GM11168 (cell line): ENCODE data around the gene FANCF.
"Not testable (repeated sequence)": the region's sequence is repeated elsewhere in the genome, so short reads cannot be mapped to it uniquely, and the experiment has no call there.

Experiments used
- in situ Hi-C: fragments of 300-500 bp; cut with MboI; formaldehyde crosslinking; loops from one replicate; pipeline ENCODE4 v1.12.0; 2022; ENCODE audit warnings: low sequenced_read_pairs; ENCODE audit not compliant: unreplicated experiment

FANCF gene, protein sequence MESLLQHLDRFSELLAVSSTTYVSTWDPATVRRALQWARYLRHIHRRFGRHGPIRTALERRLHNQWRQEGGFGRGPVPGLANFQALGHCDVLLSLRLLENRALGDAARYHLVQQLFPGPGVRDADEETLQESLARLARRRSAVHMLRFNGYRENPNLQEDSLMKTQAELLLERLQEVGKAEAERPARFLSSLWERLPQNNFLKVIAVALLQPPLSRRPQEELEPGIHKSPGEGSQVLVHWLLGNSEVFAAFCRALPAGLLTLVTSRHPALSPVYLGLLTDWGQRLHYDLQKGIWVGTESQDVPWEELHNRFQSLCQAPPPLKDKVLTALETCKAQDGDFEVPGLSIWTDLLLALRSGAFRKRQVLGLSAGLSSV

DNA sequence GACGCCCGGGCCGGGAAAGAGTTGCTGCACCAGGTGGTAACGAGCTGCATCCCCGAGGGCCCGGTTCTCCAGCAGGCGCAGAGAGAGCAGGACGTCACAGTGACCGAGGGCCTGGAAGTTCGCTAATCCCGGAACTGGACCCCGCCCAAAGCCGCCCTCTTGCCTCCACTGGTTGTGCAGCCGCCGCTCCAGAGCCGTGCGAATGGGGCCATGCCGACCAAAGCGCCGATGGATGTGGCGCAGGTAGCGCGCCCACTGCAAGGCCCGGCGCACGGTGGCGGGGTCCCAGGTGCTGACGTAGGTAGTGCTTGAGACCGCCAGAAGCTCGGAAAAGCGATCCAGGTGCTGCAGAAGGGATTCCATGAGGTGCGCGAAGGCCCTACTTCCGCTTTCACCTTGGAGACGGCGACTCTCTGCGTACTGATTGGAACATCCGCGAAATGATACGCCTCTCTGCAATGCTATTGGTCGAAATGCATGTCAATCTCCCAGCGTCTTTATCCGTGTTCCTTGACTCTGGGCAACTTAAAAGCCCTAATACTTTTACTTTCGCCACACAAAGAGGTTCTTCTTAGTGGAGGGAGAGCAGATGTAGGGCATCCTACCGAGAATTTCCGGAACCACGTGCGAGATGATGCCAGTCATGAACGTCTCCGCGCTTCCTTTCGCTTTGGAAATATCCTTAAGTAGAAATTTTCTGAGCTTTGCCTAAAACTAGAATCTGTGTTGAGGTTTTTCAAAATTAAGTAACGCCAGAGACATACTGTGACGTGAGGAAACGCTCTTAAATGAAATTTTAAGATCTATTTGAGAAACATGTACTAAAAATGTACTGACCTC lies at the start of gene FANCF:
FANCF (minus strand) TSS at position 376 of the 840 bp plus-strand sequence; CDS start at position 363, 13 bp downstream.
- in situ Hi-C loops = no loop called here

DNA sequence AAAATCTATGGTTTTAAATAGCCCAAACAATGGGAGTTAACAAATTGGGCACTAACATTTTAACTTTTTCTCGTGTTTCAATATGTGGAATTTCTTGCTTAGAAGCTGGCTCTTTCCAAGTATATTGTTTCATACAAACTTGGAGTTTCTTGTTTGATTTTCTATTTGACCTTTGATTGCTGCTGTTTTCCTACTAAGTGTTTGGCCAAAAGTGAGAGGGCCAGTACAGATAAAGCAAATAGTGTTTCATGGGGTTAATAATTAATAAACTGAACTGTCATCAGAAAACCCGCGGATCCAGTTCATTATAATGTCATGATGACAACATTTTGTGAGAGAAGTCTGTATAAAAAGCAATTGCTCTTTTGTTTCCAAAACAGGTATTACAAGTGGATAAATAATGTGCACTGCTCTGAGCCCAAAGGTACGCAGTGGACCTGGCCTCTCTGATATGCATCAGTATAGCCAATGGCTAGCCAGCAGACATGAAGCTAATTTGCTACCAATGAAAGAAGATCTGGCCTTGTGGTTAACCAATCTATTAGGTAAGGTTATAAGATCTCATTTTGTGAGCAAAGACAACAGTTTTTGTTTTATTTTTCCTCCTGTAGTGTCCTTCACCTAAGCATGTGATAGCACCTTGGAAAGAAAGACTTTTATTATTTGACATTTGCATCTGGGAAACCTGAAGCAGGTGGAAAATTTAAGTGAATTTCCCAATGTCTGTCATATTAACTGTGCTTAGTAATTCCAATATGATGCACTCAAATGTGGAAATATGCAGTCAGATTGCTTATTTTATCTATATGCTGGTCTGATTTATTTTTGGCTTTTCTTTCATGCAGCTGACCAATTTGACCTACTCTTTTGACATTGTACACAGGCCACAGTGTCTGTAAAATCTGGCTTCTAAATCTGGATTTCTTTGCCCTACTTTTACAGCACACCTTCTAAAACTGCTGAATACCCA lies 49.1 kb upstream of the FANCF start:
- in situ Hi-C loops = no loop called here

DNA sequence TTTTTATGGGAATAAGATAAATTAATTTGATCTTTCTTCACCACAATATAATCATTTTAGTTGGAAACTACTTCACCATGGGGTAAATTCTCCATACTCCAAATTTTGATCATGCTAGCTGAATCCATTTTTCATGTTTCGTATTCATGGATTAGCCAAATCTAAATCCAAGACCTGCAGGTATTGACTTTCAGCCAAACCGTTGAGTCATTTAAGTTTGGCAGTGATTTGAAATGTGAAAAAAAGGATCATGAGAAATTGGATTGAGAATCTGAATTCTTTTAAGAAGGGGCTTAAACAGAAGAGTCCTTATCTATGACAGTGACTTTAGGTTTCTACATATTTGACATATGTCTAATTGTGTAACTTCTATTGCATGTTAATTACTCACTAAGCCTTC lies 46.1 kb upstream of the FANCF start:
- in situ Hi-C loops = no loop called here

DNA sequence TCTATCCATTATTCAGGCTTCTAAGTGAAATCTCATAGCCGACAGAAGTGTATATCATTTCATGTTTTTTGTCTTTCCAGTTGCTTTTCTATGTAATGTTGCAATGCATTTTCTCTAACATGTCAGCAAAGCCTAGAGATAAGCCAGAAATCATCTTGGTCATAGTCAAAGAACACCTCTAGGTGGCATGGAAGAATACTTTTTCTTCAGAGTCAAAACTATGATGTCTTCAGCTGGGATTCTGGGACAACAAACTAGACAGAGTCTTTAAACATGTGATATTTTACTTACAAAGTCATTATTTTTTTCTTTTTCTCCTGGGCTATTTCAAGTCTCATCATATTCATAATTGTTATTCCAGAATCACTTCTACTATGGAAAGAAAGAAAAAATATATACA lies 45.2 kb upstream of the FANCF start:
- in situ Hi-C loops = no loop called here

DNA sequence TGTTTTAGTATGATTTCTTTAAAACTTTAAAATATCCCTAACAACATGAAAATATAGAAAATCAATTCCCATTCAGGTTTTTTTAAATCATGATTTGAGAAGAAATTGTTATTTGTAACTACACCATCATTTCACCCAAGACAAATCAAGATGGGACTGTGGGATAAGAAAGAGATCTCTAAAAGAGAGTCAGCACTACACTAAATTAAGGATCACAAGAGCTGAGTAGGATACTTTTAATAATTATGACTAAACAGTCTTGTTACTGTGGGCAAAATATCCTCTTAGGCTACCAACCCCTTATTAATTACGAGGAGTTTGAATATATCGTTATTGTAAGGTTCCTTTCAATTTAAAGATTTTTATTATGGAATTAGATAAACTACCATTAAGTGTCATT lies 43.7 kb upstream of the FANCF start:
- in situ Hi-C loops = no loop called here

DNA sequence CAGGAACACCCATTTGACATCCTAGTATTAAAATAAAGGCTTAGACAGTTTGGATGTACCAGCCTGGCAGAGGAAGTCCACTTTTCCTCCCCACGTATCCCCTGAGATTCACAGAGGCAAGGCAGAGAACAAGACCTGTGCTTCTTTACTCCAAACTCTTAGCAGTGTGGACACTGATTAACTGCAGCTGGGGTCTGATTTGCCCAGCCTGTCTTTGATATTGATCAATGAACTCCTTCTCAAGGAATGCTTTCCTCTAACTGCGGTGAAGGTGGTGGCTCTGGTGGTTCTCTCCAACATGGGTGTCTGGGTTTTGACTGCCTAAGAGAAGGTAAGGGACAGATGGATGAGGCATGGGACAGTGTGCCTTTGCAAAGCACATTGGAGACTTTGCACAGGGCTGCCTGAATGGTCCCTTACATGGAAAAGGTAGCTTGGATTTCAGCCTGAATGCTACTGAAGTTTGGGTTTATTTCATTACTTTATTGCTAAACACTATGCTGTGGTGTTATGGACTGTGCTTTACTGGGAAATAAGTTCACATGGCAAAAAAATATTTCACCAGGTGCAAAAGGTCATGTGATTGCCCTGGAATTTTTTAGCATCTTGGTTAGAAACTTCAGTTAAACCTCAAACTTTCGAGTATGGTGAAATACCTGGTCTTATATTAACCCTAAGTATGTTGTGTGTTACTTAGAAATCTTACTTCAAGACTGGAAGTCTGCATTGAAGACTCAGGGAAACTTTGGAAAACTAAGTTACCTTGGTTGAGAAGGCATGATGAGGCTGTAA lies 42.6 kb upstream of the FANCF start:
- in situ Hi-C loops = no loop called here

DNA sequence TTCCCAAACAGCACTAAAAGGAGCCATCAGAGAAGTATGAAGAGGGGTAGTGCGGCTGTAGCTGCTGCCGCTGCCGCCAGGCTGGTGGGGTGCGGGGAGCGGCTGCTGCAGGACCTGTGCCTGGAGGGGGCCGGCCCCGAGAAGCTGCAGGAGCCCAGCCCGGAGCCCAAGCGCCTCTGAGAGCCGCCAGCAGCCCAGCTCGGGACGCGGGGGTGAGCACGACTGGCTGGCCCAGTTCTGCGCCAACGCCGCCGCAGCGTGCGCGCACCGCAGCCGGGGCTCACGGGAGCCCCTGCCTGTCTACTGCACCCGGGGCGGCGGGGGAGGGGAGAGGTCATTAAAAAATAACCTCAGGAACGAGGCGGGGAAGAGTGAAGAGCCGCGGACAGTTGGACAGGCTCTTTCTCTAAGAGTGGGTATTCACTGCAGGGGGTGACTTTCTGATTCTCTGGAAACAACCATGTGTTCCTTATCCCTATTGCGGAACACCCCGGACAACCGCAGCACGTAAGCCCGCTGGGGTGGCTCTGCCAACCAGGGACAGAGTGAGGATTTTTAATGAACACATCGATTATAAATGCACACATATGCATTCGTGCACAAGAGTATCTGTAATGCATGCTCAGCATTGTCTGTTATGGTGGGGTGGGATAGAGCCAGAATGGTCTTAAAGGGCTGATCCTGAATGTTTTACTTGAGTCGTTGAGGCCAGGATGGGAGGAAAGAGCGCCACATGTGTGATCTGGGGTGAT lies 41.2 kb upstream of the FANCF start:
- in situ Hi-C loops = no loop called here

DNA sequence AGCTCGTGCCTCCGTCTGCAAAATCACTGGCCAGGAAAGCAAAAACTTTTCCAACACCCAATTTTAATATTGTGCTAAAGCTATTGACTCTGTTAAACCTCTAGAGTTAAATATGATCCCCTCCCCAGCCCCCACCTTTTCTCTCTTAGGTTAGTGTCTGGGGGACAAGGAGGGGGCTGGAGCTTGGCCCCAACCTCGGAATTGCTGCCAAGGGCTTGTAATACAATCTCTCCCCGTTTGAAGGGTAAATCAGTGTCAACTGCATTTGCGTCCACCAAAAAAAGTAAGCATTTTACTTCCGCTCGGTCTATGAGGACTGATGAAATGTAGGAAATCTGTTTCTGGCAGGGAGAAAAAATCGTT lies 40.7 kb upstream of the FANCF start, which contains the start of gene GAS2:
GAS2 (plus strand) TSS at position 287 of the 363 bp plus-strand sequence. CDS start 8,259 bp downstream, outside the sequence.
- in situ Hi-C loops = no loop called here

DNA sequence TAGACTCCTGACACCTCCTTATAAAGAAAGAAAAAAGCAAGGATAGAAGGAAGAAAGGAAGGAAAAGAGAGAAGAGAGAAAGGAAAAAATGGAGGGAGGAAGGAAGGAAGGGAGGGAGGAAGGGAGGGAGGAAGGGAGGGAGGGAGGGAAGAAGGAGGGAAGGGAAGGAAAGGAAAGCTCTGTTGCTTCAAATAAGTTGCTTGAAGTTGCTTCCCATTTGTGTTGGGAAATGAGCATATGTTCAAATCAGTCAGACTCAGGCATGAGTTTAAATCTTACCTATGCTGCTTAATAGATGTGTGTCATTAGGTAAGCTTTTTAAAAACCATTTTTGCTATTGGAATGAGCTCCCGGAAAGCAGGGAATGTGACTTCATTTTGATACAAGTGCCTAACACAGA lies 34.2 kb upstream of the FANCF start:
- in situ Hi-C loops = no loop called here

DNA sequence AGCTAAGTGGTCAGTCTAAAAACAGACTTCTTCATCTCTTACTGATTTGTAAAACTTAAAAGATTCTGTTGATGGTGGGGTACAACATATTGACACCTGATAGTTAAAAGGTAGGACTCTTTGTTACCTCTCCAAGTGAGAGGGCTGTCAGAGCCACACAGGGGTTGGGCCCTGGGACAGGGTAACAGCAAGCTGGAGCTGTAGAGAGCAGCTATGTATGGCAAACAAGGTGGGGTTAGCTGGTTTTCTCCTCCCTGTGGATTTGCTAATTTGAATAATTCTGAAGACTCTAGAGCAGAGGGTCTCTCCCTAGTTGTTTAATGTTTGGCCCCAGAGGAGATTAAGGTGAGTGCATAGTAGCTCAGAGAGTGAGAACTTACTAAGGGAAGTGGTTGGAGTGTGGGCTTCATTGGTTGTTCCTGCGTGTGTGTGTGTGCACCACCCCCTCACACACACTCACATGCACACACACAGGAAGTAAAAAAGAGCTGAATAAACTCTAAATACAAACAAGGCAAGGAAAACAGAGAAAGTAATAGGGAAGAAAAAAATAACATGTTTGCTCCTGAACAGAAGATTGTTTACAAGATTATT lies 31.6 kb upstream of the FANCF start:
- in situ Hi-C loops = no loop called here

DNA sequence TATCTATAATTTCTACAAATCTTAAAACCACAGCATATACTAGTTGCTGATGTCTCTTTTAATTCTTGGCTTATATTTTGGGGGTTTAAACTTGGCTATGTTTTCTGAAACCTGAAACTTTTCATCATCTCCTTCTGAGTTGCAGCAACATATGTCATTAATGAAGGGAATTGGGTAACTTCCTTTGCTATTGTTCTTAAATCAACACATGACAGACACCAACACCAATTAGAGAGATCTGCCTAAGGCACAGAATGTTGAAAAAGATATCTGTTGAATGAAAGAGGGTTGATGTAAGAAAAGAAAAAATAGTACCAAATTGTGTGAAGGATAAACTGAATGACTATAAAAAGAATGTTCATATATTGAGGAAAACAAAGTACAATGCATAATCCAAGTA lies 30.5 kb upstream of the FANCF start:
- in situ Hi-C loops = no loop called here

DNA sequence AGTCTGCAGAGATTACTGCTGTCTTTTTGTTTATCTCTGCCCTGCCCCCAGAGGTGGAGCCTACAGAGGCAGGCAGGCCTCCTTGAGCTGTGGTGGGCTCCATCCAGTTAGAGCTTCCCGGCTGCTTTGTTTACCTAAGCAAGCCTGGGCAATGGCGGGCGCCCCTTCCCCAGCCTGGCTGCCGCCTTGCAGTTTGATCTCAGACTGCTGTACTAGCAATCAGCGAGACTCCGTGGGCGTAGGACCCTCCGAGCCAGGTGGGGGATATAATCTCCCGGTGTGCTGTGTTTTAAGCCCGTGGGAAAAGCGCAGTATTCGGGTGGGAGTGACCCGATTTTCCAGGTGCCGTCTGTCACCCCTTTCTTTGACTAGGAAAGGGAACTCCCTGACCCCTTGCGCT lies 26.7 kb upstream of the FANCF start:
- in situ Hi-C loops = not testable (repeated sequence)

DNA sequence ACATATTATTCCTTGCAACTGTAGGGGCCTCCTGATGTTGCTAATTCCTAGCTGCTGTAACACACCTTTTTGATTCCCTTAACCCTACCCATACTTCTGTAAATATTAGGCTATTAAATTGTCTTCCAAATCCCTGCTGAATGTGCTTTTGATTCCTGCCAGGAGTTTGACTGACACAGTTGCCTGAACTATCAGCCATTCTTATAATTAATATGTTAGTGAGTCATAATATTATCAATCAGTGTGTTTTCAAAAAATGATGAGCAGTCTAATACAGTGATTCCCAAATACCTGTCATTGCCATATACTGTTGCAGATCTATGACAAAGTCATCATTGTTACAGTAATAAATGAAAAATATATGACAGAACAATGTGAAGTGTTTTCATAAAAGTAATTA lies 15.9 kb upstream of the FANCF start:
- in situ Hi-C loops = no loop called here

DNA sequence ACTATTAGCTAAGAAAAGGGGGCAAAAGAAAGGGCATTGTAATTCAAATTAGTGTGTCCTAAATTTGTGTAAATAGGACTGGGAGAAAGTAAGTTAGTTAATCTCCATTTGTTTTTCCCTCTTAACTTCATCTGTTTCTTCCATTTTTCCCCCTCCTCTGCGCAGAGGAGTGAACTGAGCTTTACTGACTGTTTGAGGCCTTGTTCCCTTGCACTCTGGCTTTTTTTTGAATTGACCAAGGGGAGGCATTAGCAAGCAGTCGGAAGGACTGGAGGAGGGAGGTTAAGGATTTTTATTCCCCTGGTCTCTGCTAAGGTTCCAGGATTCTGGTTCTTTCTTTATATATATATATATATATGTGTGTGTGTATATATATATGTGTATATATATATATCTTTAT lies 15.2 kb upstream of the FANCF start:
- in situ Hi-C loops = no loop called here

DNA sequence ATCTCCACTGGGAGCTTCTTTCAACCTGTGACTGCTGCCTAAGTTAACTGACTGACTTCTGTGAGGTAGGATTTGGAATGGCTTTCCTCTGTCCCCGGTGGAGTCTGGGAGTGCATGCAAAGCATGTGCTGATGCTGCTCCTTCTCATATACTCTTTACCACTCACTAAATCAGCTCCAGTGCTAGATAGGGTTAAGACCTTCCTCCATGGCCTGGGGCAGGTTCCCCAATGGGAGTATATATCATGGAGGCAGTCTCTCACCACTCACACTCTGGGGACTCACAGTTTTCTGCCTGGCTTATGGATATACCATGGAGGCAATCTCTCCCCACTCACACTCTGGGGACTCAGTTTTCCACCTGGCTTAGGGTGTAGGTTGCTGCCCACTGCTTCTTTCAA lies 10.1 kb upstream of the FANCF start:
- in situ Hi-C loops = no loop called here

DNA sequence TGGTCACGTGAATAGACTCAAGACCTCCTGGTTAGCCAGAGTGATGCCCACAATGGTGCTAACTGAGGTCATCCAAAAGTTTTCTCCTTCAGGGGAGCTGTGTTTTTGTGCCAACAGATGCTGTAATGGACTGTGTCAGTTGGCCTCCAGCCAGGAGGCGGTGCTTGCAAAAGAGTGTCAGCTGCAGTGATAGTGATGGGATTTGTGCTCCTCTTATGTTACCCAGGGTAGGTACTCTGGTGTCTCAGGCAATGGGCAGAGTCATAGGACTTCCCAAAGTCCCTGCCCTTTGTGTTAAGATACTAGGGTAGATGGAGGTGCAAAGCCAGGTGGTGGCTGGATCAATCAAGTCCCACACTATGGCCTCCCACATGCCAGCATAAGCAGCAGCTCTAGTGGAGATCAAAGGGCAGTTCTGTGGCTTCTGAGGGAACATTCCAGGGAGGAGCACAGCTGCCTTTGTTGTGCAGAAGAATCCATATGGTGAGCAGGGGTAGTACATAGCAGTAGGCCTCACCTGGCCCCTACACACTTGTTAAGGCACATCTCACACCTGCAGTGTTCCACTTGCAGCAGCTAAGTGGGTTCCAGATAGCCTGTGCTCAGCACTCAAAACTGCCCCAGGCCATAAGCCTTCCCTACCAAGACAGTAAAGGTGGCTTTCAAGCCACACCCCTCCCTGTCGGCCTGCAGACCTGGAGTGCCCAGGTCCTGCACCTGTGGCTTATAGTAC lies 9.4 kb upstream of the FANCF start:
- in situ Hi-C loops = no loop called here

DNA sequence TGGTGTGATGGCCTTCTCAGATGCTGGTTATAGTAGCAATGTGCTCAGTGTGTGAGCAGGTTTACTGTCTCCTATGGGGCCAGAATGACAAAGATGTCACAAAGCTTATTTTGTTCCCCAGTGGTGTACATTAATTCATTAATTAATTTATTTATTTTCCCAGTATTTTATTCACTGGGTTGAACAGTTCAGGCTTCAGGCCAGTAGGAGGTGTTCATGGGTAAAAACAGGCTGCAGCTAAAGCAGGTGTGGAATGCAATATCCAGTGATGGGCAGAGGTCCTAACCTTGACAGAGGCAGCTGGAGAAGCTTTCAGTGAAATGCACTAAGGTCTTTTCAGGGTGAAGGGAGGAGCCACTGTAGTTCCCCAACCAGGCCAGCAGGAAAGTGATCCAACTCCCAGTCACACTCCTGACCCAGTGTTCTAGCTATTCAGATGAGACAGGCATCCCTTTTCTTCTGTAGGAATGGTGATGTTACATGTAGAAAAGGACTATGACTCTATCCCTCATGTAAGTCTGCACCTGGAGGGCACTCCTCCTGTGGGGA lies 7.8 kb upstream of the FANCF start:
- in situ Hi-C loops = no loop called here

DNA sequence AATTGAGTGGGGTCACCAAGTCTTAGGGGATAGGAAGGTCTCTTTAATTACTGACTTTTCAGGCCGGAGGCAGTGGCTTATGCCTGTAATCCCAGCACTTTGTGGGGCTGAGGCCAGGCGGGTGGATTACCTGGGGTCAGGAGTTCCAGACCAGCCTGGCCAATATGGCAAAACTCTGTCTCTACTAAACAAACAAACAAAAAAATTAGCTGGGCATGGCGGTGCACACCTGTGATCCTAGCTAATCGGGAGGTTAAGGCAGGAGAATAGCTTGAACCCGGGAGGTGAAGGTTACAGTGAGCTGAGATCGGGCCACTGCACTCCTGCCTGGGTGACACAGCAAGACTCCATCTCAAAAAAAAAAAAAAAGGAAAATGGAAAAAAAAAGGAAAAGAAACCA lies 1.8 kb upstream of the FANCF start:
- in situ Hi-C loops = no loop called here
